IMR-90 (cell line): Measurements from ENCODE around the gene PKD1L1.

ENCODE experiments used
- BHLHE40 ChIP-seq: fragments of 150-350 bp; IDR thresholded peaks from 2 replicates; pipeline ENCODE4 v1.6.1; 2016; ENCODE audit warnings: mild to moderate bottlenecking, low read depth, low read length
- CEBPB ChIP-seq: IDR thresholded peaks from 2 replicates; pipeline ENCODE4 v1.6.1; 2012; ENCODE audit warnings: low read depth, low read length, improper control_type of control experiment
- CHD1 ChIP-seq: IDR thresholded peaks from 2 replicates; pipeline ENCODE4 v1.6.1; 2012; ENCODE audit warnings: low read depth, low read length, improper control_type of control experiment
- ELK1 ChIP-seq: fragments of 150-350 bp; IDR thresholded peaks from 2 replicates; pipeline ENCODE4 v1.6.1; 2016; ENCODE audit warnings: low read depth, mild to moderate bottlenecking, low read length, moderate library complexity, borderline replicate concordance
- MAZ ChIP-seq: IDR thresholded peaks from 2 replicates; pipeline ENCODE4 v1.6.1; 2012; ENCODE audit warnings: low read depth, mild to moderate bottlenecking, low read length, improper control_type of control experiment, moderate library complexity, borderline replicate concordance
- MXI1 ChIP-seq: IDR thresholded peaks from 2 replicates; pipeline ENCODE4 v1.6.1; 2012; ENCODE audit warnings: low read depth, mild to moderate bottlenecking, low read length, moderate library complexity, borderline replicate concordance
- NFE2L2 ChIP-seq: fragments of 150-350 bp; IDR thresholded peaks from 2 replicates; pipeline ENCODE4 v1.6.1; 2016; ENCODE audit warnings: low read depth, mild to moderate bottlenecking, low read length
- POLR2A ChIP-seq: IDR thresholded peaks from 2 replicates; pipeline ENCODE4 v1.6.1; 2012; ENCODE audit warnings: mild to moderate bottlenecking, low read depth, low read length
- RAD21 ChIP-seq: IDR thresholded peaks from 2 replicates; pipeline ENCODE4 v1.6.1; 2012; ENCODE audit warnings: low read length, improper control_type of control experiment
- RCOR1 ChIP-seq: IDR thresholded peaks from 2 replicates; pipeline ENCODE4 v1.6.1; 2012; ENCODE audit warnings: mild to moderate bottlenecking, low read length, improper control_type of control experiment; ENCODE audit not compliant: insufficient replicate concordance
- RFX5 ChIP-seq: IDR thresholded peaks from 2 replicates; pipeline ENCODE4 v1.8.0; 2012; ENCODE audit warnings: low read depth, mild to moderate bottlenecking, low read length, moderate library complexity
- SMC3 ChIP-seq: fragments of 150-350 bp; IDR thresholded peaks from 2 replicates; pipeline ENCODE4 v1.6.1; 2016; ENCODE audit warnings: low read depth, mild to moderate bottlenecking, antibody characterized with exemption, low read length, moderate library complexity
- USF2 ChIP-seq: fragments of 150-350 bp; IDR thresholded peaks from 2 replicates; pipeline ENCODE4 v1.6.1; 2017; ENCODE audit warnings: mild to moderate bottlenecking, antibody characterized with exemption, low read length, low read depth
- TF ChIP-seq, protein P1 (sequence below): conservative IDR thresholded peaks from 2 replicates; pipeline ENCODE4 v1.5.1; 2012; ENCODE audit warnings: mild to moderate bottlenecking, low read depth, low read length, improper control_type of control experiment

DNA sequence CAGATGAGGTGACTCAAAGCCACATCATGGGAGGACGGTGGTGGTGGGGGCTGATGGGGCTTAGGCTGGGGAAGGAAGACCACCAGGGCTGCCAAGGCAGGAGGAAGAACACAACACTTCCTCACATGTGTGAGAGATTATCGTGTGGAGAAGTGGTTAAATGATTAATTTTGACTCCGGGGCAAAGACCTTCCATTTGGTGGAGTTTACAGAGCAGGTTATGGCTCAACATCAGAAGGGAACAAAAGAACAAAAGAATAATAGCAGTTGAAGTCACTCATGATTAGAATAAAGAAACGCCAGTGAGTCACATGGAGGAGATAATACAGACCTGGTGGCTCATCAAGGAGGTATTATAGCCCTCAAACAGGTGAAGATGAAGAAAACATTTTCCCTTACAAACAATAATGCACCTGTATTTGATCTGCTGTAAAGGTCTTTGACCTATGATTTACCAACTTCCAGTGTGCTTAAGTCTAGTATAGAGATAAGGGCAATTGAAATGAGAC is 170.1 kb downstream of the PKD1L1 start:
- no peak for TF ChIP-seq RAD21
- TF ChIP-seq RCOR1 = no peak
- TF ChIP-seq, protein P1, sequence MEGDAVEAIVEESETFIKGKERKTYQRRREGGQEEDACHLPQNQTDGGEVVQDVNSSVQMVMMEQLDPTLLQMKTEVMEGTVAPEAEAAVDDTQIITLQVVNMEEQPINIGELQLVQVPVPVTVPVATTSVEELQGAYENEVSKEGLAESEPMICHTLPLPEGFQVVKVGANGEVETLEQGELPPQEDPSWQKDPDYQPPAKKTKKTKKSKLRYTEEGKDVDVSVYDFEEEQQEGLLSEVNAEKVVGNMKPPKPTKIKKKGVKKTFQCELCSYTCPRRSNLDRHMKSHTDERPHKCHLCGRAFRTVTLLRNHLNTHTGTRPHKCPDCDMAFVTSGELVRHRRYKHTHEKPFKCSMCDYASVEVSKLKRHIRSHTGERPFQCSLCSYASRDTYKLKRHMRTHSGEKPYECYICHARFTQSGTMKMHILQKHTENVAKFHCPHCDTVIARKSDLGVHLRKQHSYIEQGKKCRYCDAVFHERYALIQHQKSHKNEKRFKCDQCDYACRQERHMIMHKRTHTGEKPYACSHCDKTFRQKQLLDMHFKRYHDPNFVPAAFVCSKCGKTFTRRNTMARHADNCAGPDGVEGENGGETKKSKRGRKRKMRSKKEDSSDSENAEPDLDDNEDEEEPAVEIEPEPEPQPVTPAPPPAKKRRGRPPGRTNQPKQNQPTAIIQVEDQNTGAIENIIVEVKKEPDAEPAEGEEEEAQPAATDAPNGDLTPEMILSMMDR = no peak
- TF ChIP-seq POLR2A = no peak
- TF ChIP-seq CHD1 = no peak
- no peak for TF ChIP-seq RFX5
- TF ChIP-seq MAZ = no peak
- TF ChIP-seq CEBPB = no peak
- no peak for TF ChIP-seq MXI1
- TF ChIP-seq ELK1 = no peak
- no peak for TF ChIP-seq USF2
- no peak for TF ChIP-seq NFE2L2
- TF ChIP-seq SMC3 = no peak
- no peak for TF ChIP-seq BHLHE40
